ENCODE results near the gene DAZ2.
"Not testable (repeated sequence)": the region's sequence is repeated elsewhere in the genome, so short reads cannot be mapped to it uniquely, and the experiment has no call there.

DAZ2 gene, protein sequence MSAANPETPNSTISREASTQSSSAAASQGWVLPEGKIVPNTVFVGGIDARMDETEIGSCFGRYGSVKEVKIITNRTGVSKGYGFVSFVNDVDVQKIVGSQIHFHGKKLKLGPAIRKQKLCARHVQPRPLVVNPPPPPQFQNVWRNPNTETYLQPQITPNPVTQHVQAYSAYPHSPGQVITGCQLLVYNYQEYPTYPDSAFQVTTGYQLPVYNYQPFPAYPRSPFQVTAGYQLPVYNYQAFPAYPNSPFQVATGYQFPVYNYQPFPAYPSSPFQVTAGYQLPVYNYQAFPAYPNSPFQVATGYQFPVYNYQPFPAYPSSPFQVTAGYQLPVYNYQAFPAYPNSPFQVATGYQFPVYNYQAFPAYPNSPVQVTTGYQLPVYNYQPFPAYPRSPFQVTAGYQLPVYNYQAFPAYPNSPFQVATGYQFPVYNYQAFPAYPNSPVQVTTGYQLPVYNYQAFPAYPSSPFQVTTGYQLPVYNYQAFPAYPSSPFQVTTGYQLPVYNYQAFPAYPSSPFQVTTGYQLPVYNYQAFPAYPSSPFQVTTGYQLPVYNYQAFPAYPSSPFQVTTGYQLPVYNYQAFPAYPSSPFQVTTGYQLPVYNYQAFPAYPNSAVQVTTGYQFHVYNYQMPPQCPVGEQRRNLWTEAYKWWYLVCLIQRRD

DNA sequence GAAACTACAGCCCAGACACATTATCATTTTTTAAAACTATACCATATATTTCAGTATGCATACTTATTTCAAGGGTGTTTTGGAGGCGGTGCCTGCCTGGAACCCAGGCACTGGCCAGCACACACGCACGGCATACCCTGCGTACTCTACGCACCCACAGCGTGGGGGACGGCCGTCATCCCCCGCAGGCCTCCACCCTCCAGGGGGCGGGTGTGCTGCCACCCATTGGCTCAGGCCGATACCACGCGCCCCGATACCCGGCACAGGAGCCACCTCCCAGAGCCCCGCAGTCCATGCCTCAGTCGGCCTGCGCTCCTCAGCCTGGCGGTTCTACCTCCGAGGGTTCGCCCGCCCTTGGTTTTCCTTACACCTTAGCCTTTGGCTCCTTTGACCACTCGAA, at the start of gene DAZ2:
Gene DAZ2 (plus strand): TSS at position 301 of the 400 bp plus-strand sequence. CDS start 208 bp downstream, outside the sequence.
- DNase-seq = not testable (repeated sequence)

DNA sequence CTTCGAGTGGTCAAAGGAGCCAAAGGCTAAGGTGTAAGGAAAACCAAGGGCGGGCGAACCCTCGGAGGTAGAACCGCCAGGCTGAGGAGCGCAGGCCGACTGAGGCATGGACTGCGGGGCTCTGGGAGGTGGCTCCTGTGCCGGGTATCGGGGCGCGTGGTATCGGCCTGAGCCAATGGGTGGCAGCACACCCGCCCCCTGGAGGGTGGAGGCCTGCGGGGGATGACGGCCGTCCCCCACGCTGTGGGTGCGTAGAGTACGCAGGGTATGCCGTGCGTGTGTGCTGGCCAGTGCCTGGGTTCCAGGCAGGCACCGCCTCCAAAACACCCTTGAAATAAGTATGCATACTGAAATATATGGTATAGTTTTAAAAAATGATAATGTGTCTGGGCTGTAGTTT, 20.4 kb upstream of the DAZ2 start, which contains the start of gene DAZ1:
Gene DAZ1 (minus strand): TSS at position 101 of the 400 bp plus-strand sequence. CDS start 208 bp downstream, outside the sequence.
- not testable (repeated sequence) for DNase-seq

DNA sequence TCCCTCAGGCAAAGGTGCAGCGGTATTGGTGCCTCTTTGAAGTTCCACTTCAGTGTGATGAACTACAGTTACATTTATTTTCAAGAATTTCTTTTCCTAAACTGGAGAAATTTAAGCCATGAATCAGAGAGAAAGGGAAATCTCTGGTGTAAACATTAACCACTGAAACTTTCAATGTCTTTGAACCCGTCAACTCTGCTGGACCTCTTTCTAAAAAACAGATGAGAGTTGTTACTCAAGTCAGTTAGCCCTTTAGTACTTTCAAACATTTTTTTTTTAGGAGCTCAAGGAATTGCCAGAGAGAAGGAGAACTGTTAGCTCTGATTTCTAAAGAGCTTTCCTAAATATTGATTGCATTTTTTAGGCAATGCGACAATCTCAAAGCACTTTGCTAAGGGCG, 11.9 kb upstream of the DAZ2 start:
- not testable (repeated sequence) for DNase-seq

DNA sequence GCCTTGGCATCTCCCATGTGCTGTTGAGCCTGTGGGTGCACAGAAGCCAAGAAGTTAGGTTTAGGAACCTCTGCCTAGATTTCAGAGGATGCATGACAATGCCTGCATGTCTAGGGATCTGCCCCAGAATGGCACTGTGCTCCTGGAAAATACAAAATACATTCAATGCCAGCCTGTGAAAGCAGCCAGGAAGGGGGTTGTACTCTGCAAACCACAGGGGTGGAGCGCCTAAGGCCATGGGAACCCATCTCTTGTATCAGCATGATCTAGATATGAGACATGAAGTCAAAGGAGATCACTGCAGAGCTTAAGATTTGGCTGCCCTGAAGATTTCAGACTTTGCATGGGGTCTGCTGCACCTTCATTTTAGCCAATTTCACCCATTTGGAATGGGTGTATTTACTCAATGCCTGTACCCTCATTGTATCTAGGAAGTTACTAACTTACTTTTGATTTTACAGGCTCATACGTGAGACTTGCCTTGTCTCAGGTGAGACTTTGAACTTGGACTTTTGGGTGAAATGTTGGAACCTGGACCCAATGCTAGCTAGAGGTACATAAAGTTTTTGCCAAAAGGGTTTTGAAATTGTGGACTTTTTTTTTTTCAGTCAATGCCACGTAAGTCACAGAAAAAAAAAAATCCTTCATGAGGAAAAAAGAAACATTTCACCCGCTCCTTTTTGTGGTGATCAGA, 9.4 kb upstream of the DAZ2 start:
- not testable (repeated sequence) for DNase-seq

DNA sequence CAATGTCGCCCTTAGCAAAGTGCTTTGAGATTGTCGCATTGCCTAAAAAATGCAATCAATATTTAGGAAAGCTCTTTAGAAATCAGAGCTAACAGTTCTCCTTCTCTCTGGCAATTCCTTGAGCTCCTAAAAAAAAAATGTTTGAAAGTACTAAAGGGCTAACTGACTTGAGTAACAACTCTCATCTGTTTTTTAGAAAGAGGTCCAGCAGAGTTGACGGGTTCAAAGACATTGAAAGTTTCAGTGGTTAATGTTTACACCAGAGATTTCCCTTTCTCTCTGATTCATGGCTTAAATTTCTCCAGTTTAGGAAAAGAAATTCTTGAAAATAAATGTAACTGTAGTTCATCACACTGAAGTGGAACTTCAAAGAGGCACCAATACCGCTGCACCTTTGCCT, 8.7 kb upstream of the DAZ2 start:
- not testable (repeated sequence) for DNase-seq
